ENCODE data around the gene IFT80.
A peak's percentile ranks its signal among the peaks of the same experiment; 100 is the strongest.
"Not testable (repeated sequence)": the region's sequence is repeated elsewhere in the genome, so short reads cannot be mapped to it uniquely, and the experiment has no call there.

IFT80 gene

GRCh38 chr3:160253298-160253697 is 145.7 kb downstream of the IFT80 start:
- no peak for DNase-seq

GRCh38 chr3:160247766-160248165 is 151.3 kb downstream of the IFT80 start:
- no peak for DNase-seq

- no peak for DNase-seq
These were observed 153.7 kb downstream of the IFT80 start for GRCh38 chr3:160245261-160245800.

- DNase-seq = not testable (repeated sequence)
These were observed 158.3 kb downstream of the IFT80 start for GRCh38 chr3:160240719-160241118.

- no peak for DNase-seq
These were observed 167.0 kb downstream of the IFT80 start for GRCh38 chr3:160232014-160232413.

- no peak for DNase-seq
These were observed 171.6 kb downstream of the IFT80 start for GRCh38 chr3:160227419-160227818.

GRCh38 chr3:160226026-160226907 is 172.8 kb downstream of the IFT80 start:
- no peak for DNase-seq

GRCh38 chr3:160225176-160226025 is 173.6 kb downstream of the IFT80 start, which contains the start of gene C3orf80:
TSS of gene C3orf80 (plus strand) at chr3:160225422. CDS start at chr3:160225636, 214 bp downstream.
- DNase-seq = peak; percentile 47 to 60

- DNase-seq = no peak
These were observed 174.2 kb downstream of the IFT80 start for GRCh38 chr3:160224811-160225175.

- no peak for DNase-seq
These were observed 174.8 kb downstream of the IFT80 start for GRCh38 chr3:160224256-160224655.

- DNase-seq = no peak
These were observed 178.0 kb downstream of the IFT80 start for GRCh38 chr3:160221019-160221418.

- no peak for DNase-seq
These were observed 179.0 kb downstream of the IFT80 start for GRCh38 chr3:160220038-160220437.

GRCh38 chr3:160218136-160218535 is 180.9 kb downstream of the IFT80 start:
- DNase-seq = no peak

GRCh38 chr3:160217675-160218074 is 181.3 kb downstream of the IFT80 start:
- no peak for DNase-seq

GRCh38 chr3:160213191-160213590 is 185.8 kb downstream of the IFT80 start:
- DNase-seq = no peak

GRCh38 chr3:160210799-160211221 is 188.2 kb downstream of the IFT80 start:
- no peak for DNase-seq

- DNase-seq = no peak
These were observed 188.7 kb downstream of the IFT80 start for GRCh38 chr3:160210341-160210740.

Data from hippocampal formation (tissue), 2 donors.